ENCODE measurements around the gene ZNF429.

- TF ChIP-seq CTCF (IDR thresholded peaks at IDR 0.05) (no peak), POLR2A (IDR thresholded peaks at IDR 0.05) (peak in 1 of 2 donors; percentile 40)
Measured at GRCh38 chr19:21463449-21464105, 41.8 kb upstream of the ZNF429 start.

Data from adrenal gland (tissue), 5 donors.